K562 (cell line): ENCODE data around the gene PTPN14. TPM values are rescaled to one million over a fixed set of nuclear protein-coding genes. Genes with fewer than 3 reads are reported as not detected.

Source experiments
- ATAC-seq: fragments of 200-7000 bp; cut with Tn5 transposase; 3 replicates; pipeline ENCODE4 v1.9.1; 2020; ENCODE audit warnings: moderate library complexity
- BruUV-seq: library from RNA; stranded (reverse); fragments of 400-500 nt; replicated peaks from 2 replicates; lab custom pipeline; 2021; lab: Mats Ljungman, UMichigan
- CTCF ChIA-PET: fragments of 300-600 bp; formaldehyde crosslinking; extraction: SDS; loops from one replicate; lab custom pipeline; 2021; ENCODE audit warnings: low intra/inter-chr PET ratio; lab: Yijun Ruan, JAX
- POLR2A ChIA-PET: fragments of 300-600, 350-650 bp; sonication (Branson Sonifier 250); formaldehyde crosslinking; extraction: SDS; loops from one replicate; lab custom pipeline; 2021; ENCODE audit warnings: antibody characterized with exemption, inconsistent platforms; lab: Yijun Ruan, JAX
- DNase-seq, 4 experiments: peaks; one replicate each; pipeline versions ENCODE4 v3.0.0 to v3.0.0-alpha.2; 2011 to 2018; ENCODE audit warnings: low spot score in 3 of 4, mixed read lengths in 3 of 4; ENCODE audit errors: extremely low read depth in 1 of 4
- FAIRE-seq: peaks from 2 replicates; lab custom pipeline; 2011; peaks lifted over from hg19 to GRCh38; lab: Jason Lieb, UNC
- H2AFZ ChIP-seq: 2 replicates; pipeline ENCODE4 v1.6.0; 2011; ENCODE audit warnings: low read depth, low read length, control low read depth, inconsistent platforms
- H3K27ac ChIP-seq: fragments of 200-600 bp; 3 replicates; pipeline ENCODE4 v1.8.0; 2011; ENCODE audit warnings: low read depth, mild to moderate bottlenecking, control low read depth, inconsistent platforms, low read length, moderate library complexity, mixed read lengths; ENCODE audit errors: extremely low read depth
- H3K27me3 ChIP-seq, 2 experiments: fragments of 300-600 bp in 1 of 2; 2 replicates in 1 of 2; 3 replicates in 1 of 2; pipeline versions ENCODE4 v1.6.0 to v1.8.0; 2011; ENCODE audit warnings: inconsistent platforms in 2 of 2, low read length in 2 of 2, mild to moderate bottlenecking in 1 of 2, mixed read lengths in 1 of 2, moderate library complexity in 1 of 2; ENCODE audit not compliant: control insufficient read depth in 2 of 2, insufficient read depth in 2 of 2
- H3K36me3 ChIP-seq: fragments of 300-600 bp; 3 replicates; pipeline ENCODE4 v1.8.0; 2011; ENCODE audit warnings: mild to moderate bottlenecking, low read length, inconsistent platforms; ENCODE audit not compliant: control insufficient read depth, insufficient read depth
- H3K4me1 ChIP-seq, 2 experiments: fragments of 200-600 bp in 1 of 2; replicated peaks in 1 of 2; 2 replicates in 1 of 2; 3 replicates in 1 of 2; pipeline versions ENCODE4 v1.5.1 to v1.8.0; 2011; ENCODE audit warnings: inconsistent platforms in 2 of 2, low read length in 2 of 2, mild to moderate bottlenecking in 1 of 2, mixed read lengths in 1 of 2, moderate library complexity in 1 of 2; ENCODE audit not compliant: control insufficient read depth in 2 of 2, insufficient read depth in 2 of 2
- H3K4me2 ChIP-seq: 2 replicates; pipeline ENCODE4 v1.6.1; 2011; ENCODE audit warnings: low read length, control low read depth, inconsistent platforms, mixed read lengths; ENCODE audit not compliant: insufficient read depth
- H3K4me3 ChIP-seq: fragments of 200-600 bp; sonication (generic), shearing (Covaris generic); 2 replicates; pipeline ENCODE4 v1.5.1; 2016; ENCODE audit warnings: control low read depth, inconsistent platforms
- H3K79me2 ChIP-seq: fragments of 200-600 bp; 3 replicates; pipeline ENCODE4 v1.8.0; 2011; ENCODE audit warnings: low read length, inconsistent platforms; ENCODE audit not compliant: control insufficient read depth, insufficient read depth
- H3K9ac ChIP-seq, 2 experiments: 2 replicates each; pipeline versions ENCODE4 v1.6.0 to v1.6.1; 2011; ENCODE audit warnings: low read depth in 2 of 2, low read length in 2 of 2, control low read depth in 1 of 2, inconsistent platforms in 1 of 2, mild to moderate bottlenecking in 1 of 2, mixed read lengths in 1 of 2; ENCODE audit not compliant: insufficient read depth in 1 of 2
- H3K9me1 ChIP-seq: one replicate; pipeline ENCODE4 v1.6.0; 2011; ENCODE audit warnings: inconsistent platforms, mild to moderate bottlenecking, low read length, moderate library complexity; ENCODE audit not compliant: control insufficient read depth, insufficient read depth
- H3K9me3 ChIP-seq: replicated peaks from 2 replicates; pipeline ENCODE4 v1.5.1; 2011; ENCODE audit warnings: low read depth, low read length, inconsistent platforms; ENCODE audit not compliant: control insufficient read depth, insufficient read depth
- H4K20me1 ChIP-seq: replicated peaks from 2 replicates; pipeline ENCODE4 v1.6.1; 2011; ENCODE audit warnings: low read length, inconsistent platforms, mixed read lengths; ENCODE audit not compliant: control insufficient read depth, insufficient read depth
- HDAC3 ChIP-seq: fragments of 450-650 bp; IDR thresholded peaks from 2 replicates; pipeline ENCODE4 v1.6.1; 2018; ENCODE audit warnings: borderline replicate concordance, mild to moderate bottlenecking, moderate library complexity; ENCODE audit not compliant: partially characterized antibody
- KLF10 ChIP-seq: fragments of 250-450 bp; sonication (Bioruptor Pico); IDR thresholded peaks from 2 replicates; pipeline ENCODE4 v1.6.1; 2021; ENCODE audit warnings: matching md5 sums
- MAFG ChIP-seq: fragments of 450-650 bp; conservative IDR thresholded peaks from 2 replicates; pipeline ENCODE4 v1.6.1; 2016; ENCODE audit warnings: missing genetic modification characterization, missing compliant biosample characterization
- MCM2 ChIP-seq: fragments of 450-650 bp; IDR thresholded peaks from 2 replicates; pipeline ENCODE4 v1.6.1; 2017; ENCODE audit warnings: low read depth, mild to moderate bottlenecking
- RNF2 ChIP-seq: sonication (generic); IDR thresholded peaks from 2 replicates; pipeline ENCODE4 v1.6.1; 2016
- SETDB1 ChIP-seq: IDR thresholded peaks from one replicate; pipeline ENCODE4 v1.6.1; 2012; ENCODE audit warnings: low read length, control low read depth, inconsistent platforms
- SMARCB1 ChIP-seq: IDR thresholded peaks from 2 replicates; pipeline ENCODE4 v1.6.1; 2011; ENCODE audit warnings: improper control_type of control experiment, low read depth; ENCODE audit not compliant: insufficient read length
- STAT5B ChIP-seq: fragments of 250-450 bp; sonication (Bioruptor Pico); IDR thresholded peaks from 2 replicates; pipeline ENCODE4 v1.8.0; 2021; ENCODE audit warnings: mild to moderate bottlenecking, inconsistent platforms
- TGIF2 ChIP-seq: sonication (generic); formaldehyde crosslinking; IDR thresholded peaks from 2 replicates; pipeline ENCODE4 v1.8.1; 2022; ENCODE audit warnings: mild to moderate bottlenecking, missing genetic modification reagents, moderate library complexity
- ZNF316 ChIP-seq: fragments of 450-650 bp; IDR thresholded peaks from 2 replicates; pipeline ENCODE4 v1.6.1; 2016
- ZSCAN32 ChIP-seq: fragments of 450-650 bp; formaldehyde crosslinking; IDR thresholded peaks from 2 replicates; pipeline ENCODE4 v1.4.0; 2020; ENCODE audit warnings: mild to moderate bottlenecking, moderate library complexity
- WGBS: fragments of 100-300 bp; shearing (Covaris generic); methylation state at CpG from one replicate; pipeline ENCODE4 v1.1.6; 2016; ENCODE audit warnings: low coverage, mixed read lengths; ENCODE audit not compliant: insufficient coverage; ENCODE audit errors: missing lambda C conversion rate; 5-methylcytosine and 5-hydroxymethylcytosine counted together
- in situ Hi-C: fragments of 300-500 bp; cut with MboI; formaldehyde crosslinking; loops from 4 replicates; pipeline ENCODE4 v1.15.0; 2018; ENCODE audit warnings: inconsistent platforms, mixed read lengths
- intact Hi-C: fragments of 100-400 bp; cut with micrococcal nuclease; formaldehyde crosslinking; loops from 2 replicates; pipeline ENCODE4 v1.14.2; 2022
- polyA plus RNA-seq, 8 experiments: library from polyadenylated mRNA; depleted of rRNA in 4 of 8; stranded (reverse) in 5 of 8; unstranded in 3 of 8; fragments of >200 nt; fragmentation: Nextera tagmentation in 2 of 8; fragmentation: Illumina TruSeq in 1 of 8; extraction: Ambion mirVana in 2 of 8; extraction: Trizol in 1 of 8; gene quantifications; 2 replicates each; pipeline versions ENCODE4 v1.2.1 to v1.2.3, GENCODE V29; 2011 to 2014; ENCODE audit warnings: inconsistent platforms in 1 of 8, missing spikeins in 1 of 8
- total RNA-seq, 7 experiments: library from RNA; depleted of rRNA in 6 of 7; stranded (reverse); fragments of >200 nt in 6 of 7; fragmentation: Illumina TruSeq in 2 of 7; extraction: Trizol in 2 of 7; gene quantifications; 2 replicates each; pipeline versions ENCODE4 v1.2.1 to v1.2.3, GENCODE V29; 2011 to 2021; ENCODE audit warnings: low replicate concordance in 1 of 7
- TF ChIP-seq, protein P1 (sequence below): fragments of 450-650 bp; IDR thresholded peaks from 2 replicates; pipeline ENCODE4 v1.7.1; 2018; ENCODE audit warnings: mild to moderate bottlenecking, low read depth; ENCODE audit not compliant: partially characterized antibody
- TF ChIP-seq, protein P2 (sequence below): fragments of 250-450 bp; sonication (Bioruptor Pico); IDR thresholded peaks from 2 replicates; pipeline ENCODE4 v1.5.0; 2020; ENCODE audit warnings: mild to moderate bottlenecking

The PTPN14 gene
- total and polyA plus RNA-seq, 9 of the 15 experiments (the other 6 are each of a cell fraction or from before 2014, with no cell fraction given) = 0.01 to 0.29 (median 0.04) TPM; not detected in 6

DNA sequence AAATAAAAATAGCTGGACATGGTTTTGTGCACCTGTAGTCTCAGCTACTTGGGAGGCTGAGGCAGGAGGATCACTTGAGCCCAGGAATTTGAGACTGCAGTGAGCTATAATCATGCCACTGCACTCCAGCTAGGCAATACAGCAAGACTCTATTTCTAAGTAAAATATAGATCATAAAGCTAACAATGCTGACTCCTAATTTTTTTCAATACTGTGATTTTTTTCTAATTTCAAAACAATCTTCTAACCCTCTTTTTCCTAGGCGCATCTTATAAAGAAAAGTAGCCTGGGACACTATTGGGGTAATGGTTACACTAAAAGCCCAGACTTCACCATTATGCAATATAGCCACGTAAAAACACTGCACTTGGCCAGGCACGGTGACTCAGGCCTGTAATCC, 81.3 kb downstream of the PTPN14 start:
- in situ Hi-C loops = no loop called here
- H3K9me1 ChIP-seq = no peaks in the 10 kb centered on the region
- POLR2A ChIA-PET = interaction anchor here (1.4 kb wide), 1 partner anchor 11 kb away, joined by 4 read pairs; no protein-coding TSS in a partner anchor
- no peaks in the 10 kb centered on the region for H3K79me2 ChIP-seq
- no TSS peak for BruUV-seq
- ATAC-seq (no peak), DNase-seq (no peak), FAIRE-seq (no peak)
- no peak overlapping the region for H3K4me2 ChIP-seq
- no peaks in the 10 kb centered on the region for H3K27me3 ChIP-seq
- no peaks in the 10 kb centered on the region for H3K36me3 ChIP-seq
- no peak overlapping the region for H3K4me3 ChIP-seq
- no peak overlapping the region for H2AFZ ChIP-seq
- no peak overlapping the region for H3K27ac ChIP-seq
- intact Hi-C loops = no loop called here
- no peaks in the 10 kb centered on the region; a peak in 1 of 5 replicates for H3K4me1 ChIP-seq
- TF ChIP-seq MAFG (tag) (0 out of 2 replicates have a peak, but pooled peaks have one; percentile 14), ZNF316 (peak; percentile 50), TGIF2 (CRISPR knock-in tag) (no peak), SETDB1 (no peak), SMARCB1 (no peak), RNF2 (no peak), MCM2 (no peak), STAT5B (CRISPR knock-in tag) (no peak), ZSCAN32 (CRISPR knock-in tag) (no peak), KLF10 (CRISPR knock-in tag) (no peak), HDAC3 (no peak)
- TF ChIP-seq, protein P1, sequence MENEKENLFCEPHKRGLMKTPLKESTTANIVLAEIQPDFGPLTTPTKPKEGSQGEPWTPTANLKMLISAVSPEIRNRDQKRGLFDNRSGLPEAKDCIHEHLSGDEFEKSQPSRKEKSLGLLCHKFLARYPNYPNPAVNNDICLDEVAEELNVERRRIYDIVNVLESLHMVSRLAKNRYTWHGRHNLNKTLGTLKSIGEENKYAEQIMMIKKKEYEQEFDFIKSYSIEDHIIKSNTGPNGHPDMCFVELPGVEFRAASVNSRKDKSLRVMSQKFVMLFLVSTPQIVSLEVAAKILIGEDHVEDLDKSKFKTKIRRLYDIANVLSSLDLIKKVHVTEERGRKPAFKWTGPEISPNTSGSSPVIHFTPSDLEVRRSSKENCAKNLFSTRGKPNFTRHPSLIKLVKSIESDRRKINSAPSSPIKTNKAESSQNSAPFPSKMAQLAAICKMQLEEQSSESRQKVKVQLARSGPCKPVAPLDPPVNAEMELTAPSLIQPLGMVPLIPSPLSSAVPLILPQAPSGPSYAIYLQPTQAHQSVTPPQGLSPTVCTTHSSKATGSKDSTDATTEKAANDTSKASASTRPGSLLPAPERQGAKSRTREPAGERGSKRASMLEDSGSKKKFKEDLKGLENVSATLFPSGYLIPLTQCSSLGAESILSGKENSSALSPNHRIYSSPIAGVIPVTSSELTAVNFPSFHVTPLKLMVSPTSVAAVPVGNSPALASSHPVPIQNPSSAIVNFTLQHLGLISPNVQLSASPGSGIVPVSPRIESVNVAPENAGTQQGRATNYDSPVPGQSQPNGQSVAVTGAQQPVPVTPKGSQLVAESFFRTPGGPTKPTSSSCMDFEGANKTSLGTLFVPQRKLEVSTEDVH = no peak
- TF ChIP-seq, protein P2, sequence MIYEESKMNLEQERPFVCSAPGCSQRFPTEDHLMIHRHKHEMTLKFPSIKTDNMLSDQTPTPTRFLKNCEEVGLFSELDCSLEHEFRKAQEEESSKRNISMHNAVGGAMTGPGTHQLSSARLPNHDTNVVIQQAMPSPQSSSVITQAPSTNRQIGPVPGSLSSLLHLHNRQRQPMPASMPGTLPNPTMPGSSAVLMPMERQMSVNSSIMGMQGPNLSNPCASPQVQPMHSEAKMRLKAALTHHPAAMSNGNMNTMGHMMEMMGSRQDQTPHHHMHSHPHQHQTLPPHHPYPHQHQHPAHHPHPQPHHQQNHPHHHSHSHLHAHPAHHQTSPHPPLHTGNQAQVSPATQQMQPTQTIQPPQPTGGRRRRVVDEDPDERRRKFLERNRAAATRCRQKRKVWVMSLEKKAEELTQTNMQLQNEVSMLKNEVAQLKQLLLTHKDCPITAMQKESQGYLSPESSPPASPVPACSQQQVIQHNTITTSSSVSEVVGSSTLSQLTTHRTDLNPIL (CRISPR knock-in tag) = no peak
- H3K9ac ChIP-seq = no peak overlapping the region
- WGBS = 0% methylated on average over 3 of the region's 3 CpGs
- no peaks in the 10 kb centered on the region for H3K9me3 ChIP-seq
- no peaks in the 10 kb centered on the region for H4K20me1 ChIP-seq
- CTCF ChIA-PET = no interaction called here
